GM19467 (cell line): Measurements from ENCODE around the gene CTR9.

Experiments
- ATAC-seq: cut with Tn5 transposase; IDR thresholded peaks from one replicate; pipeline ENCODE4 v1.9.1; 2021; ENCODE audit warnings: mild to moderate bottlenecking, moderate library complexity; ENCODE audit not compliant: unreplicated experiment

CTR9 gene

GRCh38 chr11:10779086-10779485 lies 28.0 kb downstream of the CTR9 start:
- no peak for ATAC-seq

GRCh38 chr11:10780040-10780439 lies 29.0 kb downstream of the CTR9 start:
- no peak for ATAC-seq

- no peak for ATAC-seq
Measured at GRCh38 chr11:10784232-10785145, 33.4 kb downstream of the CTR9 start.

- no peak for ATAC-seq
Measured at GRCh38 chr11:10785146-10785474, 34.1 kb downstream of the CTR9 start.

- no peak for ATAC-seq
Measured at GRCh38 chr11:10786451-10786850, 35.4 kb downstream of the CTR9 start.

GRCh38 chr11:10792385-10793068 lies 41.5 kb downstream of the CTR9 start:
- ATAC-seq = peak; percentile 85

- no peak for ATAC-seq
Measured at GRCh38 chr11:10793470-10794255, 42.6 kb downstream of the CTR9 start.

- no peak for ATAC-seq
Measured at GRCh38 chr11:10796191-10796590, 45.1 kb downstream of the CTR9 start.

GRCh38 chr11:10797001-10797400 lies 46.0 kb downstream of the CTR9 start:
- ATAC-seq = no peak

GRCh38 chr11:10797531-10797930 lies 46.5 kb downstream of the CTR9 start:
- ATAC-seq = no peak

- ATAC-seq = no peak
Measured at GRCh38 chr11:10798330-10798928, 47.4 kb downstream of the CTR9 start.

- ATAC-seq = no peak
Measured at GRCh38 chr11:10800292-10800691, 49.2 kb downstream of the CTR9 start.

- ATAC-seq = no peak
Measured at GRCh38 chr11:10803676-10804075, 52.6 kb downstream of the CTR9 start.

GRCh38 chr11:10805741-10806140 lies 54.7 kb downstream of the CTR9 start:
- ATAC-seq = no peak

GRCh38 chr11:10806206-10806605 lies 55.2 kb downstream of the CTR9 start:
- no peak for ATAC-seq

GRCh38 chr11:10807493-10808234 lies 56.6 kb downstream of the CTR9 start:
- no peak for ATAC-seq

GRCh38 chr11:10808235-10808552 lies 57.1 kb downstream of the CTR9 start:
- ATAC-seq = peak; percentile 1

GRCh38 chr11:10808553-10809372 lies 57.7 kb downstream of the CTR9 start, which contains the start of gene EIF4G2:
Gene EIF4G2, minus strand, starts transcription at chr11:10808926.
- peak; percentile 96 for ATAC-seq

GRCh38 chr11:10809373-10810160 lies 58.5 kb downstream of the CTR9 start:
- peak; percentile 12 for ATAC-seq
